Activated T-cell treated with anti-CD3 and anti-CD28 coated beads, Interleukin-2, amount 50 U/mL, for 72 hours (primary cell): ENCODE results near the gene ZCWPW2. TPM values are rescaled to one million over a fixed set of nuclear protein-coding genes. Genes with fewer than 3 reads are reported as not detected.

Experiments
- ATAC-seq, 2 donors: fragments of 150-1000 bp; cut with Tn5 transposase; replicated peaks in 1 of 2; 2 replicates each; pipeline ENCODE4 v1.10.0; 2021; ENCODE audit warnings: moderate library complexity in 2 of 2, mild to moderate bottlenecking in 1 of 2
- DNase-seq, 2 donors: peaks; one replicate each; pipeline ENCODE4 v3.0.0; 2021 to 2022; ENCODE audit warnings: mixed read lengths in 1 of 2
- H3K27ac Mint-ChIP-seq: one replicate; pipeline ENCODE4 v1.8.0; 2022; ENCODE audit warnings: mild to moderate bottlenecking, moderate library complexity, mixed read lengths
- H3K27me3 Mint-ChIP-seq: one replicate; pipeline ENCODE4 v1.8.0; 2022; ENCODE audit warnings: low read depth, mixed read lengths
- H3K36me3 Mint-ChIP-seq, 2 donors: one replicate each; pipeline ENCODE4 v1.8.0; 2022; ENCODE audit warnings: mixed read lengths in 2 of 2, mild to moderate bottlenecking in 1 of 2; ENCODE audit not compliant: insufficient read depth in 2 of 2
- H3K4me1 Mint-ChIP-seq: one replicate; pipeline ENCODE4 v1.8.0; 2022; ENCODE audit warnings: low read depth, mixed read lengths
- H3K4me3 Mint-ChIP-seq, 2 donors: one replicate each; pipeline ENCODE4 v1.8.0; 2022; ENCODE audit warnings: mild to moderate bottlenecking in 2 of 2, mixed read lengths in 2 of 2, moderate library complexity in 2 of 2
- H3K9me3 Mint-ChIP-seq, 2 donors: one replicate each; pipeline ENCODE4 v1.8.0; 2022; ENCODE audit warnings: mixed read lengths in 2 of 2
- total RNA-seq, 2 donors: library from RNA; stranded (reverse); gene quantifications; one replicate each; pipeline ENCODE4 v1.2.3, GENCODE V29; 2022

Gene ZCWPW2
- total RNA-seq, 2 donors from 2014 or later: 0.35 to 0.55 TPM

- Mint-ChIP-seq H3K36me3 (peaks cover 4 to 9% of the 10 kb centered on the region in 2 donors), H3K27me3 (no peaks in the 10 kb centered on the region), H3K4me3 (peak overlapping the region in 1 of 2 donors; percentile 52)
These were observed 20.1 kb upstream of the ZCWPW2 start for GRCh38 chr3:28328188-28329151.

GRCh38 chr3:28334552-28334951 lies 14.0 kb upstream of the ZCWPW2 start:
- peaks cover 0 to 5% of the 10 kb centered on the region in 2 donors for H3K36me3 Mint-ChIP-seq
- no peak overlapping the region for H3K4me3 Mint-ChIP-seq

More at GRCh38 chr3:28328188-28329151, 20.1 kb upstream of the ZCWPW2 start:
- no peak for DNase-seq
- H3K9me3 Mint-ChIP-seq: no peaks in the 10 kb centered on the region
- H3K4me1 Mint-ChIP-seq: peaks cover 12% of the 10 kb centered on the region
- ATAC-seq: peak in 1 of 2 donors; percentile 5
- H3K27ac Mint-ChIP-seq: peak overlapping the region; percentile 68

GRCh38 chr3:28335246-28335645 lies 13.3 kb upstream of the ZCWPW2 start:
- Mint-ChIP-seq H3K27me3 (no peaks in the 10 kb centered on the region), H3K4me3 (no peak overlapping the region), H3K4me1 (peaks cover 9% of the 10 kb centered on the region), H3K9me3 (no peaks in the 10 kb centered on the region), H3K27ac (no peak overlapping the region), H3K36me3 (peaks cover 0 to 7% of the 10 kb centered on the region in 2 donors)
- no peak for ATAC-seq
- DNase-seq: no peak

More at GRCh38 chr3:28334552-28334951, 14.0 kb upstream of the ZCWPW2 start:
- no peak for DNase-seq
- no peak overlapping the region for H3K27ac Mint-ChIP-seq
- H3K4me1 Mint-ChIP-seq: peaks cover 9% of the 10 kb centered on the region
- no peaks in the 10 kb centered on the region for H3K9me3 Mint-ChIP-seq
- H3K27me3 Mint-ChIP-seq: no peaks in the 10 kb centered on the region
- ATAC-seq: no peak

GRCh38 chr3:28337230-28337629 lies 11.3 kb upstream of the ZCWPW2 start:
- H3K36me3 Mint-ChIP-seq: peaks cover 0 to 7% of the 10 kb centered on the region in 2 donors
- H3K9me3 Mint-ChIP-seq: no peaks in the 10 kb centered on the region
- H3K27ac Mint-ChIP-seq: no peak overlapping the region

GRCh38 chr3:28343144-28343543 lies 5.4 kb upstream of the ZCWPW2 start:
- H3K27ac Mint-ChIP-seq: peak overlapping the region; percentile 58
- ATAC-seq: no peak

More at GRCh38 chr3:28337230-28337629, 11.3 kb upstream of the ZCWPW2 start:
- Mint-ChIP-seq H3K4me3 (no peak overlapping the region), H3K27me3 (no peaks in the 10 kb centered on the region), H3K4me1 (peaks cover 13% of the 10 kb centered on the region)
- DNase-seq (no peak), ATAC-seq (no peak)

GRCh38 chr3:28345690-28346089 lies 2.8 kb upstream of the ZCWPW2 start:
- H3K4me3 Mint-ChIP-seq: peak overlapping the region in 1 of 2 donors; percentile 100
- peak overlapping the region; percentile 73 for H3K27ac Mint-ChIP-seq

More at GRCh38 chr3:28343144-28343543, 5.4 kb upstream of the ZCWPW2 start:
- Mint-ChIP-seq H3K4me1 (peaks cover 52% of the 10 kb centered on the region), H3K36me3 (peaks cover 0 to 4% of the 10 kb centered on the region in 2 donors), H3K4me3 (peak overlapping the region; percentile 3 to 37), H3K9me3 (no peaks in the 10 kb centered on the region), H3K27me3 (no peaks in the 10 kb centered on the region)
- DNase-seq: no peak

GRCh38 chr3:28347374-28348264 lies 902 bp upstream of the ZCWPW2 start:
- H3K27ac Mint-ChIP-seq: peak overlapping the region; percentile 99
- H3K36me3 Mint-ChIP-seq: peaks cover 4 to 5% of the 10 kb centered on the region in 2 donors
- peaks cover 54% of the 10 kb centered on the region for H3K4me1 Mint-ChIP-seq
- ATAC-seq (no peak), DNase-seq (peak; percentile 1 to 2)
- H3K4me3 Mint-ChIP-seq: peak overlapping the region; percentile 97 to 100
- H3K27me3 Mint-ChIP-seq: no peaks in the 10 kb centered on the region
- no peaks in the 10 kb centered on the region for H3K9me3 Mint-ChIP-seq

More at GRCh38 chr3:28345690-28346089, 2.8 kb upstream of the ZCWPW2 start:
- Mint-ChIP-seq H3K4me1 (peaks cover 62% of the 10 kb centered on the region), H3K9me3 (no peaks in the 10 kb centered on the region), H3K36me3 (no peaks in the 10 kb centered on the region), H3K27me3 (no peaks in the 10 kb centered on the region)
- no peak for DNase-seq
- no peak for ATAC-seq

- ATAC-seq: peak; percentile 86 to 87
- peaks cover 4 to 5% of the 10 kb centered on the region in 2 donors for H3K36me3 Mint-ChIP-seq
- H3K4me1 Mint-ChIP-seq: peaks cover 48% of the 10 kb centered on the region
These were observed 274 bp upstream of the ZCWPW2 start for GRCh38 chr3:28348265-28348628.

GRCh38 chr3:28349469-28350000 lies 1.0 kb downstream of the ZCWPW2 start:
- no peak for DNase-seq

More at GRCh38 chr3:28348265-28348628, 274 bp upstream of the ZCWPW2 start:
- Mint-ChIP-seq H3K27me3 (no peaks in the 10 kb centered on the region), H3K27ac (peak overlapping the region; percentile 99), H3K9me3 (no peaks in the 10 kb centered on the region), H3K4me3 (peak overlapping the region; percentile 97 to 100)
- no peak for DNase-seq

GRCh38 chr3:28376424-28376823 lies 27.9 kb downstream of the ZCWPW2 start:
- H3K36me3 Mint-ChIP-seq: peaks cover 3 to 9% of the 10 kb centered on the region in 2 donors
- no peak overlapping the region for H3K4me3 Mint-ChIP-seq
- no peak for ATAC-seq
- no peak for DNase-seq
- H3K27me3 Mint-ChIP-seq: no peaks in the 10 kb centered on the region
- H3K27ac Mint-ChIP-seq: no peak overlapping the region
- no peaks in the 10 kb centered on the region for H3K4me1 Mint-ChIP-seq
- peaks cover 5 to 7% of the 10 kb centered on the region in 2 donors for H3K9me3 Mint-ChIP-seq

More at GRCh38 chr3:28349469-28350000, 1.0 kb downstream of the ZCWPW2 start:
- Mint-ChIP-seq H3K27ac (peak overlapping the region; percentile 99), H3K27me3 (no peaks in the 10 kb centered on the region), H3K9me3 (no peaks in the 10 kb centered on the region), H3K4me3 (peak overlapping the region; percentile 97 to 100), H3K4me1 (peaks cover 45% of the 10 kb centered on the region), H3K36me3 (peaks cover 5 to 6% of the 10 kb centered on the region in 2 donors)
- ATAC-seq: no peak

- Mint-ChIP-seq H3K4me3 (no peak overlapping the region), H3K36me3 (peaks cover 0 to 2% of the 10 kb centered on the region in 2 donors), H3K9me3 (peaks cover 0 to 5% of the 10 kb centered on the region in 2 donors), H3K27me3 (no peaks in the 10 kb centered on the region), H3K4me1 (no peaks in the 10 kb centered on the region), H3K27ac (no peak overlapping the region)
- DNase-seq: no peak
- no peak for ATAC-seq
These were observed 37.5 kb downstream of the ZCWPW2 start for GRCh38 chr3:28386049-28386448.

GRCh38 chr3:28388978-28389377 lies 40.5 kb downstream of the ZCWPW2 start:
- no peak for ATAC-seq
- Mint-ChIP-seq H3K4me3 (no peak overlapping the region), H3K27me3 (no peaks in the 10 kb centered on the region), H3K4me1 (no peaks in the 10 kb centered on the region), H3K9me3 (peaks cover 10 to 14% of the 10 kb centered on the region in 2 donors), H3K27ac (no peak overlapping the region), H3K36me3 (peaks cover 6 to 10% of the 10 kb centered on the region in 2 donors)
- DNase-seq: no peak
